NCI-H2196 treated with DMSO at 0.1 percent for 48 hours (cell line): ENCODE results near the gene SIM1.

Experiments used
- DNase-seq: peaks from one replicate; lab custom pipeline; 2025; ENCODE audit not compliant: unreplicated experiment; lab: John Stamatoyannopoulos, UW

The SIM1 gene

GRCh38 chr6:100456908-100457235 is 7.8 kb downstream of the SIM1 start:
- DNase-seq, result no peak

- DNase-seq, result no peak
These were observed 8.4 kb downstream of the SIM1 start for GRCh38 chr6:100456141-100456907.

- DNase-seq, result no peak
These were observed 9.2 kb downstream of the SIM1 start for GRCh38 chr6:100455230-100456124.

- DNase-seq, result no peak
These were observed 10.0 kb downstream of the SIM1 start for GRCh38 chr6:100454551-100455229.

GRCh38 chr6:100453701-100454521 is 10.8 kb downstream of the SIM1 start:
- DNase-seq, result no peak

- no peak for DNase-seq
These were observed 11.7 kb downstream of the SIM1 start for GRCh38 chr6:100452998-100453397.

- no peak for DNase-seq
These were observed 13.1 kb downstream of the SIM1 start for GRCh38 chr6:100451577-100451976.

GRCh38 chr6:100449239-100449691 is 15.5 kb downstream of the SIM1 start:
- DNase-seq, result no peak

GRCh38 chr6:100447900-100448748 is 16.6 kb downstream of the SIM1 start:
- no peak for DNase-seq

GRCh38 chr6:100447081-100447899 is 17.4 kb downstream of the SIM1 start:
- no peak for DNase-seq

GRCh38 chr6:100446115-100447080 is 18.3 kb downstream of the SIM1 start:
- no peak for DNase-seq

- no peak for DNase-seq
These were observed 19.2 kb downstream of the SIM1 start for GRCh38 chr6:100445512-100445911.

- no peak for DNase-seq
These were observed 23.8 kb downstream of the SIM1 start for GRCh38 chr6:100440935-100441334.

GRCh38 chr6:100435299-100435698 is 29.4 kb downstream of the SIM1 start:
- no peak for DNase-seq

- DNase-seq, result no peak
These were observed 30.8 kb downstream of the SIM1 start for GRCh38 chr6:100433726-100434435.

GRCh38 chr6:100432136-100432535 is 32.6 kb downstream of the SIM1 start:
- no peak for DNase-seq

GRCh38 chr6:100430962-100431361 is 33.8 kb downstream of the SIM1 start:
- no peak for DNase-seq
